IPS-18c (cell line): Measurements from ENCODE around the gene LCE4A.

Experiments used
- H3K4me3 ChIP-seq: 2 replicates; pipeline ENCODE4 v1.7.0; 2013; ENCODE audit warnings: low read depth, mild to moderate bottlenecking, low read length, moderate library complexity; ENCODE audit not compliant: insufficient read depth
- H3K9me3 ChIP-seq: one replicate; pipeline ENCODE4 v1.6.1; 2013; ENCODE audit warnings: mild to moderate bottlenecking, low read length, moderate library complexity; ENCODE audit not compliant: control insufficient read depth, insufficient read depth

The LCE4A gene

DNA sequence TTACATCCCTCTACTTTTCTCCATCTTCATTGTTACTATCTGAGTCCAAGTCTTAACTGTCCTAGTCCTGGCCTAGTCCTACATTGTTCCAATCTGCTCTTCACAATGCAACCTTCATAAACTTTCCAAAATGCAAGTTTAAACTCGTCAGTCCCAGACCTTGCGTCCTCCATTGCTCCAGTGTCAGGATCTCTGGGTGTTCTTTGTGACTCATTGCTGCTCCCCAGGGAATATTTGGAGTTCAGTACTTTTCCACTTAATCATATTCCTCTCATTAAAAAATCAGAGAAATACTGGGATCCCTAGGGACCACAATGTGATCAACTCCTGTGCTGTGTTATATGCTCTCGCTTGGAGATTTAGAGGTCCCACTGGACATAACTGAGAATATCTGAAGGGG lies 31.9 kb downstream of the LCE4A start:
- Histone ChIP-seq H3K9me3 (peaks cover 3% of the 10 kb centered on the region), H3K4me3 (no peak overlapping the region)

DNA sequence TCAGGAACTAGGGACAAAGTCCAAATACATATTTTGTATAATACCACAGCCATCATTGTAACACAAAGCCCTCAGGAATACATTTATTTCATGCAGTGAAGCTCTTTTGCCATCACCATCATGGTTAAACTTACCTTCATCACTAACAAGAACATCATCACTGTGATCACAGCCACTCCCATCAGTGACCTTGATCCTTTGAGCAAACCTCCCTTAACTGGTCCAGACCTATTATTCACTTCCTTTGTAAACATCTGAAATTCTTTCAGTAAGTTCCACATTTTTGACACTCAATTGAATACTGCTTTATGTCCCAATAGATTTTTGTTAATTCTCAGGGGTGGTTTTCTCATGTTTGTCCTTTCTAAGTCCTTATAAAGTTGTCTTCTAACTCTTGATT lies 33.7 kb downstream of the LCE4A start:
- Histone ChIP-seq H3K9me3 (peaks cover 6% of the 10 kb centered on the region), H3K4me3 (no peak overlapping the region)

DNA sequence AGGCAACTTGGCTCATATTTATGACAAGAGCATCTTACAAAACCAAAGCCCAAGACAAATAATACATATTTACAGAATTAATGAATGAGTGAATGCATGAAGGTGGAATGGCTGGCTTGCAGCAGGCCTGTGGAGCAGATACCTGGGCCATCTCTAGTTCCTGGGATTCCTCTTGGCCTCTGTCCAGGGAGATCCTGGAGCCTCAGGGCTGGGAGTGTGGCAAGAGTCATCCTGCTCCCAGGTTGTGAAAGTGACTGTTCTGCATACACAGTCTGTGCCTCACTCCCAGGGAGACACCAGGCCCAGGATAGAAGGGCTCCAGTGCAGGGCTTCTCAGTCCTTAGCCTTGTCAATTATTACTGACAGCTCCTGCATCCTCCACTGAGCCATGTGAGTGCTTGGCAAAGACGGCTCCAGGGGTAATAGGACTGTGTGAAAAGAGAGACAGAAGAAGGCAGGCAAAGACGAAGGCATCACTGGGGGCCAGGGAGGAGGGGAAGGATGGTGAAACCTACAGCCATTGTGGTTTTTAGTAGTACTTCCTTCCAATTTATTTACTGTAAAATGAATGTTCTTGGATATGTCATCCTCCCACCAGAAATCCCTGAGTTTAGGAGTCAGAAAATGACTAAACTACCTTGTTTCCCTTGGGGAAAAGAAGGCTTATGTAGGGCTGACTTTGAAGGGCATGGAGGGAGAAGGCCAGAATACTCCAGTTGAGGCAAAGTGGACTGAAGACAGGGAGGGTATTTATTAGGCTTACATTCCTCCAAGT lies 35.6 kb downstream of the LCE4A start:
- Histone ChIP-seq H3K4me3 (no peak overlapping the region; the same call in 1 of the 2 replicates), H3K9me3 (peaks cover 6% of the 10 kb centered on the region)

DNA sequence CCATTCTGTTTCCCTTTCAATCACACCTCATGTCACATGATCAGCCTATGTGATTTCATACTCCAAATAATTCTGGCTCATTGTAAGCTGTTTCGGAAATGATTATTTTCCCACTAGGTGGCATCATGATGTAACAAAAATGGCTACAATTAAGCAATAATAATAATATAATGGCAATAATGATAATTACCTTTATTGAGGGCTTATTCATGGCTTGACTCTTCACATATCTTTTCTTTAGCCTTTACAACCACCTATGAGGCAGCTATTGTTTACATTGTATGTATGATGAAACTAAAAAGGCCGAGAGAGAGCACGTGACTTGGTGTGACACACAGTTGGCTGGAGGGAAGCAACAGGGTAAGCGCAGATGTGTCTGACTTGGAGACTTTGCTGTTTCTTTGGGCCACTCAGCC lies 37.3 kb downstream of the LCE4A start:
- Histone ChIP-seq H3K4me3 (no peak overlapping the region), H3K9me3 (peaks cover 6% of the 10 kb centered on the region)

DNA sequence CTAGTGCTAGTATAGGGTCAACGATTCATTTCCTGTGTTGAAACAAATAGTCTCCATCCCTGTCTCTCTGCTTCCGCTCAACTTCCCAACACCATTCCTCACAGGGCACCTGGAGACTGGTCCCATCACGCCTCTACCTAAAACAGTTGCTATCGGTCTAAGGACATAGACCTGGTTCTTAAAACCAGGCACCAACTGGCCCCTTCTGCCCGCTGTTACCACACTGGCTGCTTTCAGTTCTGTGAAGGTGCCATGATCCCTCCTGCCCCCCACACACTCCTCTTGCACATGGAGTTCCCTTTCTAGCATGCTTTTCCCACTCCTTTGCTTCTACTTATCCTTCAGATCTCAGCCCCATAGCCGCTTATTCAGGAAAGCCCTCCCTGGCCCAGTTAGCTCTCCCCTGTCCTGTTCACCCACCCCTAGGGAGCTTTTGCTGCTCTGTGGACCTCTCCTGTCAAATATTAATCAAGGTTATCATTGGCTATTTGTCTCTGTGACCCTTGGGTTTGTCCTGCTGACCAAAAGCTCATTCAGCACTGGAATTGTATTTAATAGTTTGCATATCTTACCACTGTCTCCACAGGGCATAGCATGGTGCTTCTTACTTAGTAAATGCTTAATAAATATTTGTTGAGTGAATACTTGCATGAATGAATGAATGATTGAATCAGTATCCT lies 37.9 kb downstream of the LCE4A start:
- Histone ChIP-seq H3K4me3 (no peak overlapping the region), H3K9me3 (peaks cover 6% of the 10 kb centered on the region)

DNA sequence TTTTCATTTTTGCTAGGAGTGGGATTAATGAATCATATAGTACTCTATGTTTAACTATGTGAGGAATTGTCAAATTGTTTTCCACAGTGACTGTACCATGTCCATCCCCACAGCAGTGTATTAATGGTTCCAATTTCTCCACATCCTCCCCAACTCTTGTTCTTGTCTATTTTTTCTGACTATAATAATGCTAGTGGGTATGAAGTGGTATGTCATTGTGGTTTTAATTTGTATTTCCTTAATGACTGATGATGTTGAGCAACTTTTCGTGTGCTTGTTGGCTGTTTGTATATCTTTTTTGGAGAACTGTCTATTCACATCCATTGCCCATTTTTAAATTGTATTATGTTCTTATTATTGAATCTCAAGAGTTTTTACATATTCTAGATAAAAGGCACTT lies 39.9 kb downstream of the LCE4A start:
- Histone ChIP-seq H3K9me3 (peaks cover 6% of the 10 kb centered on the region), H3K4me3 (no peak overlapping the region)

DNA sequence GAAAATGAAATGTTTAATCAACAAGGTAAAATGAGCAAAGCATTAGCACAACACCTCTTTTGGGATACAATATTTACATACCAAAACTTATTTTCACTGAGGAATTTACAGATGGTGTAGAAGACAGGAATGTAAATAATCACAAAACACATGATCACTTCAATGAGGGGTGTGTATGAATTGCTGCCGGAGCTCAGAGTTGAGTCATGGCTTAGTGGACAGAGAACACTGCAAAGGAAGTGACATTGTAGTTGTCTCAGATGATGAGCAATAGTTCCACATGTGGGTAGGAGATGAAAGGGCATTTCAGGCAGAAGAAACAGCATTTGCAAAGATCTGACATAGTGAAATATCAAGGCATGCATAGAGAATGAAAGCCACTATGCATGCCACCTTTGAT lies 44.3 kb downstream of the LCE4A start:
- no peak overlapping the region for H3K4me3 ChIP-seq
- peaks cover 5% of the 10 kb centered on the region for H3K9me3 ChIP-seq

DNA sequence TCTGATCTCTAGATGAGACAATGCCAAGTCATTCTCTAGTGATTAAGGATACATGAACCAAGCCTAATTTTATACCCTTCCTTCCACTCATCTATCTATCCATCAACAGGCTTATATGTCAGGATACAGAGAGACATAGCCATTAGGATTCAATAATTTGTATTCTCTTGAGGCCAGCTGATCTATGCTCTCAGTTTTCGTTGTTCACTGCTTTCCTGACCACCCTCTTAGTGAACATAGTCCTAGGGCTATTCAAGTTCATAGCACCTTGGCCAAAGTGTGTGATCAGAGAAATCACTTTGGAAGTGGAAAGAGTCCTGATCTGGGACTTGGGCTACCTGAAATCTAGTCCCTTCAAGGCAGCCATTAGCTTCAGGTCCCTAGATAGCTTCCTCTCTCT lies 45.6 kb downstream of the LCE4A start:
- Histone ChIP-seq H3K4me3 (no peak overlapping the region), H3K9me3 (peaks cover 10% of the 10 kb centered on the region)

DNA sequence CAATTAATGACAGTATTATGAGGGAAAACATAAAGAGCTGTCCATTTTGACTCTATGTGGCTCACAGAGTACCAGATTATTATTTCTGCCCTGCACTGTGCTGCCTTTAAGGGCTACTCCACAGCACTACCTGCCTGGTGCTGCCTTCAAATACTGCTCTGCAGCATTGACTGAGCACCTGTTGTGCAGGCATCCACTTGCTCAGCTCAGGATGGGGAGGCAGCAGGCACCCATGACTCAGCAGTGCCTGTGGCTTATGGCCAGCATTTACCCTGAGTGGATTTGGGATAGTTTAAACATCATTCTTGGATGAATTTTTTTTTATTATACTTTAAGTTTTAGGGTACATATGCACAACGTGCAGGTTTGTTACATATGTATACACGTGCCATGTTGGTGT lies 48.9 kb downstream of the LCE4A start:
- Histone ChIP-seq H3K9me3 (peaks cover 26% of the 10 kb centered on the region), H3K4me3 (no peak overlapping the region)

DNA sequence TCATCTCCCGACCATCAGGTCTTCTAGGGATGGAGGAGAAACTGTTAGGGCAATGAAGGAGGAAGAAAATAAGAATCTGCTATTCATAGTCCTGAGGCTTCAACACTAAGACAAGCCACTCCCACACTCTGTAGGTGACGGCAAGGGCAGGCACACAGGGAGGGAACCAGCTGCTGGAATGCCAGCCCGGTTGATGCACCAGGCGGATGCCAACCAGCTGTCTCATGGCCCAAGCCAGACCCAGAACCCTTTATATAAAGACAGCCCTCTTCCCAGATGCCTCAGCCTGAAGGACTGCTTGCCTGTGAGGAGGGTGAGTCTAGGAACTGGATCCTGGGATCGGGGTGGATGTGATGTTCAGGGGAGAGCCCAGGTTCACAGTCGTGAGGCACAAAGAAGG lies 49.8 kb downstream of the LCE4A start, which contains the start of gene KPRP:
Gene KPRP, plus strand, starts transcription at position 279 of the 400 bp plus-strand sequence. CDS start 1,564 bp downstream, outside the sequence.
- Histone ChIP-seq H3K9me3 (peaks cover 26% of the 10 kb centered on the region), H3K4me3 (no peak within 1 kb of the TSS)

DNA sequence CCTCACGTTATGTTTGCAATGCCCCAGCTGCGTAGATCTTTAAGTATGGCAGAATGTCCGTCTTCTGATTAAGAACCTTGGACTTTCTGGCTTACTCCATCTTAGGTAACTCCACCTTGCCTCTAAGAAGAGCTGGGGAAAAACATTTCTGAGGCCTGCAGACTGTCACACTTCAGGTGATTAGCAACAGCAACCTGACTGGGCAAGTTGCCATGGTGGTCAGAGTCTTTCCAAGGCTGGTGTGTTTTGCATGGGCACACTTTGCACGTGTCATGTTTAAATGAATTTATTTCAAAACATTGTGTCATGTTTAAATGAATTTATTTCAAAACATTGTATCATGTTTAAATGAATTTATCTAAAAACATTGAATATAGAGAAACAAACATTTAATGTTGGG lies 50.7 kb downstream of the LCE4A start:
- Histone ChIP-seq H3K4me3 (no peak overlapping the region), H3K9me3 (peaks cover 28% of the 10 kb centered on the region)
